H9 (cell line): ENCODE results near the gene THBS1. TPM values are rescaled to one million over a fixed set of nuclear protein-coding genes. Genes with fewer than 3 reads are reported as not detected.

ENCODE experiments used
- DNase-seq: peaks from one replicate; pipeline ENCODE4 v3.0.0-alpha.2; 2017
- H2AFZ ChIP-seq: one replicate; pipeline ENCODE4 v1.6.1; 2013; ENCODE audit warnings: mild to moderate bottlenecking, low read length, control low read depth, moderate library complexity
- H2AK5ac ChIP-seq: 2 replicates; pipeline ENCODE4 v1.6.1; 2013; ENCODE audit warnings: low read length, control low read depth, mixed read lengths; ENCODE audit not compliant: insufficient read length
- H2BK120ac ChIP-seq: one replicate; pipeline ENCODE4 v1.6.1; 2013; ENCODE audit warnings: low read depth, mild to moderate bottlenecking, low read length, control low read depth, inconsistent platforms; ENCODE audit not compliant: poor library complexity, severe bottlenecking
- H2BK12ac ChIP-seq: 2 replicates; pipeline ENCODE4 v1.6.1; 2013; ENCODE audit warnings: low read length, control low read depth, mixed read lengths, low read depth; ENCODE audit not compliant: insufficient read length
- H2BK15ac ChIP-seq: 2 replicates; pipeline ENCODE4 v1.6.1; 2013; ENCODE audit warnings: low read depth, low read length, control low read depth
- H2BK20ac ChIP-seq: one replicate; pipeline ENCODE4 v1.6.1; 2013; ENCODE audit warnings: low read depth, mild to moderate bottlenecking, low read length, control low read depth, inconsistent platforms; ENCODE audit not compliant: poor library complexity, severe bottlenecking
- H2BK5ac ChIP-seq: 2 replicates; pipeline ENCODE4 v1.6.1; 2013; ENCODE audit warnings: low read length, control low read depth, mixed read lengths; ENCODE audit not compliant: insufficient read length
- H3K14ac ChIP-seq: 2 replicates; pipeline ENCODE4 v1.6.1; 2013; ENCODE audit warnings: low read length, control low read depth; ENCODE audit not compliant: insufficient read depth
- H3K18ac ChIP-seq: 2 replicates; pipeline ENCODE4 v1.6.1; 2013; ENCODE audit warnings: low read depth, mild to moderate bottlenecking, mixed read lengths, low read length, control low read depth; ENCODE audit not compliant: insufficient read length
- H3K23ac ChIP-seq: 2 replicates; pipeline ENCODE4 v1.6.1; 2013; ENCODE audit warnings: low read length, control low read depth, mixed read lengths, low read depth; ENCODE audit not compliant: insufficient read length
- H3K23me2 ChIP-seq: 2 replicates; pipeline ENCODE4 v1.6.1; 2013; ENCODE audit warnings: low read depth, mild to moderate bottlenecking, mixed read lengths, low read length, control low read depth; ENCODE audit not compliant: insufficient read length, poor library complexity, severe bottlenecking
- H3K27ac ChIP-seq: 2 replicates; pipeline ENCODE4 v1.5.1; 2013; ENCODE audit warnings: low read length, control low read depth, mixed read lengths, low read depth; ENCODE audit not compliant: insufficient read length
- H3K27me3 ChIP-seq: 2 replicates; pipeline ENCODE4 v1.6.1; 2013; ENCODE audit warnings: low read length, control low read depth, inconsistent platforms; ENCODE audit not compliant: insufficient read depth
- H3K4ac ChIP-seq: 2 replicates; pipeline ENCODE4 v1.6.1; 2013; ENCODE audit warnings: low read depth, mild to moderate bottlenecking, control low read depth, inconsistent platforms, low read length, moderate library complexity
- H3K4me1 ChIP-seq: 2 replicates; pipeline ENCODE4 v1.6.1; 2013; ENCODE audit warnings: low read length, control low read depth, inconsistent platforms; ENCODE audit not compliant: insufficient read depth
- H3K4me2 ChIP-seq: 2 replicates; pipeline ENCODE4 v1.6.1; 2013; ENCODE audit warnings: low read length, control low read depth, mixed read lengths; ENCODE audit not compliant: insufficient read length, insufficient read depth
- H3K56ac ChIP-seq: 2 replicates; pipeline ENCODE4 v1.6.1; 2013; ENCODE audit warnings: low read depth, mild to moderate bottlenecking, mixed read lengths, low read length, control low read depth; ENCODE audit not compliant: insufficient read length
- H3K79me1 ChIP-seq: 2 replicates; pipeline ENCODE4 v1.6.1; 2013; ENCODE audit warnings: low read depth, mild to moderate bottlenecking, moderate library complexity, low read length, control low read depth, inconsistent platforms; ENCODE audit not compliant: insufficient read depth, poor library complexity, severe bottlenecking
- H3K79me2 ChIP-seq: 2 replicates; pipeline ENCODE4 v1.6.1; 2013; ENCODE audit warnings: low read length, control low read depth, inconsistent platforms; ENCODE audit not compliant: insufficient read depth
- H3K9ac ChIP-seq: 2 replicates; pipeline ENCODE4 v1.6.1; 2013; ENCODE audit warnings: low read length, control low read depth, mixed read lengths; ENCODE audit not compliant: insufficient read length; ENCODE audit errors: extremely low read depth
- H3K9me3 ChIP-seq: one replicate; pipeline ENCODE4 v1.6.1; 2013; ENCODE audit warnings: low read depth, low read length, inconsistent platforms; ENCODE audit not compliant: control insufficient read depth
- H3T11ph ChIP-seq: one replicate; pipeline ENCODE4 v1.6.1; 2013; ENCODE audit warnings: mild to moderate bottlenecking, low read length, control low read depth, inconsistent platforms
- H4K20me1 ChIP-seq: one replicate; pipeline ENCODE4 v1.6.1; 2013; ENCODE audit not compliant: control insufficient read depth, insufficient read length, insufficient read depth
- H4K5ac ChIP-seq: 2 replicates; pipeline ENCODE4 v1.6.1; 2013; ENCODE audit warnings: low read depth, mild to moderate bottlenecking, mixed read lengths, low read length, control low read depth; ENCODE audit not compliant: insufficient read length
- H4K8ac ChIP-seq: replicated peaks from 2 replicates; pipeline ENCODE4 v1.6.1; 2013; ENCODE audit warnings: low read length, control low read depth, mixed read lengths, low read depth; ENCODE audit not compliant: insufficient read length
- H4K91ac ChIP-seq: 2 replicates; pipeline ENCODE4 v1.6.1; 2013; ENCODE audit warnings: low read depth, mild to moderate bottlenecking, moderate library complexity, mixed read lengths, low read length, control low read depth; ENCODE audit not compliant: insufficient read length
- H3K27ac Mint-ChIP-seq, 3 experiments: 2 replicates in 2 of 3; 3 replicates in 1 of 3; pipeline ENCODE4 v1.8.0; 2020 to 2021; ENCODE audit warnings: mixed read lengths in 3 of 3, mild to moderate bottlenecking in 1 of 3, moderate library complexity in 1 of 3
- H3K27me3 Mint-ChIP-seq: 2 replicates; pipeline ENCODE4 v1.8.0; 2021; ENCODE audit warnings: low read depth, mild to moderate bottlenecking, moderate library complexity, mixed read lengths
- H3K36me3 Mint-ChIP-seq, 3 experiments: 2 replicates in 2 of 3; 3 replicates in 1 of 3; pipeline ENCODE4 v1.8.0; 2020 to 2021; ENCODE audit warnings: low read depth in 3 of 3, mixed read lengths in 3 of 3; ENCODE audit not compliant: insufficient read depth in 1 of 3
- H3K4me1 Mint-ChIP-seq, 2 experiments: 2 replicates each; pipeline ENCODE4 v1.8.0; 2020; ENCODE audit warnings: mixed read lengths in 2 of 2
- H3K4me3 Mint-ChIP-seq, 2 experiments: 2 replicates in 1 of 2; 3 replicates in 1 of 2; pipeline ENCODE4 v1.8.0; 2020 to 2021; ENCODE audit warnings: mild to moderate bottlenecking in 2 of 2, mixed read lengths in 2 of 2, moderate library complexity in 1 of 2
- H3K9me3 Mint-ChIP-seq, 2 experiments: 2 replicates in 1 of 2; 3 replicates in 1 of 2; pipeline ENCODE4 v1.8.0; 2020; ENCODE audit warnings: mild to moderate bottlenecking in 2 of 2, mixed read lengths in 2 of 2, moderate library complexity in 1 of 2
- CTCF ChIP-seq: fragments of 200-600 bp; sonication (generic); conservative IDR thresholded peaks from 3 replicates; pipeline ENCODE4 v1.8.0; 2021; ENCODE audit warnings: antibody characterized with exemption, mild to moderate bottlenecking
- WGBS: extraction: QIAGEN DNeasy Blood & Tissue Kit; methylation state at CpG from one replicate; pipeline ENCODE4 v1.1.7; 2013; ENCODE audit warnings: missing lambda C conversion rate, low lambda C conversion rate, mixed read lengths; ENCODE audit not compliant: insufficient read length; ENCODE audit errors: extremely low coverage; 5-methylcytosine and 5-hydroxymethylcytosine counted together
- total RNA-seq: library from RNA; stranded (reverse); gene quantifications from 2 replicates; pipeline ENCODE4 v1.2.1, GENCODE V29; 2021

The THBS1 gene
- total RNA-seq, 1 experiment from 2014 or later: 72.1 TPM

- H2AK5ac ChIP-seq: no peak overlapping the region
- H3K56ac ChIP-seq: no peak overlapping the region
- H3K36me3 Mint-ChIP-seq: peaks cover 23 to 48% (median 46%) of the 10 kb centered on the region in 3 experiments; a peak in 6 of 7 replicates
- no peak overlapping the region for H2AFZ ChIP-seq
- H4K20me1 ChIP-seq: no peaks in the 10 kb centered on the region
- H2BK5ac ChIP-seq: no peak overlapping the region
- H3K14ac ChIP-seq: no peak overlapping the region
- no peak overlapping the region for H4K8ac ChIP-seq
- peak overlapping the region in 1 of 3 experiments; percentile 45; a peak in 3 of 7 replicates for H3K27ac Mint-ChIP-seq
- no peak overlapping the region for H4K91ac ChIP-seq
- no peaks in the 10 kb centered on the region for H3K4me1 ChIP-seq
- H3K18ac ChIP-seq: no peak overlapping the region
- H3K79me2 ChIP-seq: no peaks in the 10 kb centered on the region
- no peak overlapping the region for H4K5ac ChIP-seq
- no peak overlapping the region for H3K4me2 ChIP-seq
- H3K79me1 ChIP-seq: no peaks in the 10 kb centered on the region
- no peaks in the 10 kb centered on the region for H3K27me3 Mint-ChIP-seq
- H3K27ac ChIP-seq: no peak overlapping the region
- no peak overlapping the region for H2BK15ac ChIP-seq
- H2BK120ac ChIP-seq: no peak overlapping the region
- no peaks in the 10 kb centered on the region for H3K9me3 Mint-ChIP-seq
- no CpG with 5 or more reads among the region's 5 CpGs for WGBS
- no peak overlapping the region for H2BK20ac ChIP-seq
- H3K9me3 ChIP-seq: no peaks in the 10 kb centered on the region
- no peak overlapping the region for H3K4me3 Mint-ChIP-seq
- no peak overlapping the region for H3T11ph ChIP-seq
- H3K23me2 ChIP-seq: no peaks in the 10 kb centered on the region
- no peak for DNase-seq
- peaks cover 5 to 7% of the 10 kb centered on the region in 2 experiments for H3K4me1 Mint-ChIP-seq
- no peak overlapping the region for H2BK12ac ChIP-seq
- no peak overlapping the region for H3K9ac ChIP-seq
- TF ChIP-seq CTCF: no peak
- H3K4ac ChIP-seq: no peak overlapping the region
- no peaks in the 10 kb centered on the region for H3K27me3 ChIP-seq
- no peak overlapping the region for H3K23ac ChIP-seq
Observed at GRCh38 chr15:39596358-39597051, 15.6 kb downstream of the THBS1 start.
